A673 (cell line): ENCODE data around the gene FAM170B. TPM values are rescaled to one million over a fixed set of nuclear protein-coding genes. Genes with fewer than 3 reads are reported as not detected.

ENCODE experiments used
- BruUV-seq: library from RNA; stranded (reverse); fragments of 400-500 nt; replicated peaks from 2 replicates; lab custom pipeline; 2021; lab: Mats Ljungman, UMichigan
- CTCF ChIA-PET: fragments of 300-600 bp; sonication (Branson Sonifier 250); formaldehyde crosslinking; loops from one replicate; lab custom pipeline; 2022; ENCODE audit warnings: antibody characterized with exemption; lab: Charles Lee
- POLR2A ChIA-PET: fragments of 300-600 bp; sonication (Branson Sonifier 250); formaldehyde crosslinking; loops from one replicate; lab custom pipeline; 2022; ENCODE audit warnings: antibody characterized with exemption; ENCODE audit not compliant: low non-redundant PET; lab: Charles Lee
- DNase-seq: peaks from one replicate; pipeline ENCODE4 v3.0.0-alpha.2; 2015; ENCODE audit warnings: low spot score
- H3K27ac ChIP-seq: fragments of 200-600 bp; sonication (generic); 2 replicates; pipeline ENCODE4 v1.5.1; 2016; ENCODE audit warnings: mixed run types, low read depth, mild to moderate bottlenecking, mixed read lengths, antibody characterized with exemption, low read length; ENCODE audit not compliant: poor library complexity, severe bottlenecking
- H3K27me3 ChIP-seq: fragments of 200-600 bp; sonication (generic); replicated peaks from 2 replicates; pipeline ENCODE4 v1.6.1; 2017; ENCODE audit warnings: mixed run types, low read depth, mild to moderate bottlenecking, mixed read lengths, antibody characterized with exemption, low read length; ENCODE audit not compliant: insufficient read depth, poor library complexity
- H3K36me3 ChIP-seq: fragments of 200-600 bp; sonication (generic); 2 replicates; pipeline ENCODE4 v1.6.1; 2016; ENCODE audit warnings: mixed run types, mild to moderate bottlenecking, mixed read lengths, antibody characterized with exemption, low read length; ENCODE audit not compliant: insufficient read depth, poor library complexity, severe bottlenecking
- H3K4me1 ChIP-seq: fragments of 200-600 bp; sonication (generic); 2 replicates; pipeline ENCODE4 v1.6.1; 2017; ENCODE audit warnings: mixed run types, mild to moderate bottlenecking, mixed read lengths, antibody characterized with exemption, low read length; ENCODE audit not compliant: insufficient read depth, poor library complexity, severe bottlenecking
- H3K4me3 ChIP-seq: fragments of 200-600 bp; sonication (generic); 2 replicates; pipeline ENCODE4 v1.5.1; 2016; ENCODE audit warnings: low read depth, mixed run types, mild to moderate bottlenecking, mixed read lengths, low read length; ENCODE audit not compliant: poor library complexity, severe bottlenecking
- H3K9me3 ChIP-seq: fragments of 200-600 bp; sonication (generic); 2 replicates; pipeline ENCODE4 v1.6.1; 2016; ENCODE audit warnings: mixed run types, low read depth, mild to moderate bottlenecking, mixed read lengths, antibody characterized with exemption, low read length; ENCODE audit not compliant: poor library complexity, severe bottlenecking
- CTCF ChIP-seq: fragments of 300-800, 200-600 bp; sonication (generic); conservative IDR thresholded peaks from 2 replicates; pipeline ENCODE4 v1.5.1; 2017; ENCODE audit warnings: low read depth, mild to moderate bottlenecking, antibody characterized with exemption, low read length, moderate library complexity, mixed read lengths
- EZH2 ChIP-seq: fragments of 200-600 bp; sonication (generic); IDR thresholded peaks from 2 replicates; pipeline ENCODE4 v1.6.1; 2017; ENCODE audit warnings: borderline replicate concordance, low read depth, mild to moderate bottlenecking, mixed read lengths, antibody characterized with exemption, low read length; ENCODE audit not compliant: poor library complexity, severe bottlenecking
- intact Hi-C: fragments of 100-400 bp; cut with micrococcal nuclease; formaldehyde crosslinking; loops from one replicate; pipeline ENCODE4 v1.10.0; 2022; ENCODE audit not compliant: unreplicated experiment
- total RNA-seq: library from RNA; stranded (reverse); gene quantifications from 2 replicates; pipeline ENCODE4 v1.2.3, GENCODE V29; 2021

Gene FAM170B
- total RNA-seq, 1 experiment from 2014 or later: not detected

GRCh38 chr10:49140304-49141177, 6.7 kb upstream of the FAM170B start:
- Histone ChIP-seq H3K4me1 (no peaks in the 10 kb centered on the region), H3K36me3 (no peaks in the 10 kb centered on the region), H3K9me3 (no peaks in the 10 kb centered on the region), H3K27ac (no peak overlapping the region), H3K4me3 (no peak overlapping the region), H3K27me3 (no peaks in the 10 kb centered on the region)
- CTCF ChIA-PET: no interaction called here
- DNase-seq: no peak
- POLR2A ChIA-PET: no interaction called here
- BruUV-seq: no TSS peak
- intact Hi-C loops: no loop called here
- TF ChIP-seq EZH2: no peak
- no peak for TF ChIP-seq CTCF

- CTCF ChIA-PET: no interaction called here
These were observed 6.0 kb upstream of the FAM170B start for GRCh38 chr10:49139846-49140195.

GRCh38 chr10:49139028-49139845, 5.4 kb upstream of the FAM170B start:
- DNase-seq: no peak
- BruUV-seq: no TSS peak
- POLR2A ChIA-PET: no interaction called here

More at GRCh38 chr10:49139846-49140195, 6.0 kb upstream of the FAM170B start:
- no peak for TF ChIP-seq CTCF
- TF ChIP-seq EZH2: no peak
- intact Hi-C loops: no loop called here
- Histone ChIP-seq H3K4me3 (no peak overlapping the region), H3K36me3 (no peaks in the 10 kb centered on the region), H3K4me1 (no peaks in the 10 kb centered on the region), H3K9me3 (no peaks in the 10 kb centered on the region), H3K27ac (no peak overlapping the region), H3K27me3 (no peaks in the 10 kb centered on the region)
- POLR2A ChIA-PET: no interaction called here
- BruUV-seq: no TSS peak
- DNase-seq: no peak

More at GRCh38 chr10:49139028-49139845, 5.4 kb upstream of the FAM170B start:
- Histone ChIP-seq H3K27ac (no peak overlapping the region), H3K9me3 (no peaks in the 10 kb centered on the region), H3K36me3 (no peaks in the 10 kb centered on the region), H3K27me3 (no peaks in the 10 kb centered on the region), H3K4me1 (no peaks in the 10 kb centered on the region), H3K4me3 (no peak overlapping the region)
- TF ChIP-seq EZH2: no peak
- TF ChIP-seq CTCF: no peak
- intact Hi-C loops: no loop called here
- CTCF ChIA-PET: no interaction called here
